ENCODE data around the gene VHLL.

The VHLL gene

DNA sequence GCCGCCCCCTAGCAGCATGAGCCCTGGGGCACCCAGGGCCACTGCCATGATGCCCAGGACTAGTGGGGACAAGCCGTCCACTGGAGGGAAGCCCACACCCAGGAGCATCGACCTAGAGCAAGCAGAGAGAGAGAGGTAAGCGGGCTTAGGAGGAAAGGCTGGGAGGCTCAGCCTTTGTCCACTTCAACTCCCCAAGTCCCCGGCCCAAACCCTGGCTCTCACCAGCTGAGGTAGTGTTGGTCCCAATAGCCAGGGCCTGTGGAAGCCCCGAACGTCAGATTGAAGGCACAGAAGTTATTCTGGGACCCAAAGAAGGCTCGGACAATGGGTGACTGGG lies 6.0 kb downstream of the VHLL start:
- intact Hi-C loops (cut with DNase I), result loop anchor here (10.0 kb wide), 1 partner anchor 58 kb away; no protein-coding TSS in a partner anchor
- DNase-seq, result peak in 1 of 10 donors; percentile 22

DNA sequence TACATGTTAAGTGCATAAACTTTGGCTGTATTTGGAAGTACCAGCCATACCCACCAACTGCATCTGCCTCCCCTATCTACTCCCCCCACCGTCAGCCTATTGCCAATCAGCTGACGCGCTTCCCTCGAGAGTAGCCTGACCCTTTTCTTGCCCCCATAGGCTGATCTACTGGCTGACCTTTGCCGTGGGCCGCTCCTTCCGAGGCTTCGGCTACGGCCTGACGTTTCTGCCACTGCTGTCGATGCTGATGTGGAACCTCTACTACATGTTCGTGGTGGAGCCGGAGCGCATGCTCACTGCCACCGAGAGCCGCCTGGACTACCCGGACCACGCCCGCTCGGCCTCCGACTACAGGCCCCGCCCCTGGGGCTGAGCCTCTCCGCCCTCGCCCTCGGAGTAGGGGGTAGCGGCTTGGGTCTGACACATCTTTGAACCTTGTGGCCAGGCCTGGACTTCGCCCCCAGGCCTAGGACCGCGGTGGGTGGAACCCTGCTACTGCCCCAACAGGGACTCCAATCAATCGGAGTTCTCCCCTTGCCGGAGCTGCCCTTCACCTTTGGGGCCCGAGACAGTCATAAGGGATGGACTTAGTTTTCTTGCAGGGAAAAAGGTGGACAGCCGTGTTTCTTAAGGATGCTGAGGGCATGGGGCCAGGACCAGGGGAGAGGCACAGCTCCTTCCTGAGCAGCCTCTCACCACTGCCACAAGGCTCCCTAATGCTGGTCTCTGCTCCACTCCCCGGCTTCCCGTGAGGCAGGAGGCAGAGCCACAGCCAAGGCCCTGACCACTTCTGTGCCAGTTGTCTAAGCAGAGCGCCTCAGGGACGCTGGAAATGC lies 7.7 kb downstream of the VHLL start:
- intact Hi-C loops (cut with DNase I), result loop anchor here (10.0 kb wide), 1 partner anchor 57 kb away; no protein-coding TSS in a partner anchor
- peak; percentile 74 to 98 (median 84) for DNase-seq

DNA sequence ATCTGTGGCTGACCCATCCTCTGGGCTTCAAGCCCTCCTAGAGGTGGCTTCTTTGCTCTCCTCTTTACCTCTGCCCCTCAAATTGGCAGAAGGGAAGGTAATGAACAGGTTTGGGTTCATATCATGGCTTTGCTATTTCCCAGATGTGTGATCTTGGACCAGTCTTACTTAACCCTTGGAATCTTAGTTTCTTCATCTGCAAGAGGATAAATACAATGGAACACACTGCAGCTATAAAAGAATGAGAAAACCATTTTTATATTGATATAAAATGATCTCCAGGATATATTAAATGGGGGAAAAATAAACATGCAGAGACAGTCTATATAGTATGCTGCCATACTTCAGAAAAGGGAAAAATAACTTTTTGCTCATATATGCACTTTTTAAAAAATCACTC lies 9.2 kb downstream of the VHLL start:
- intact Hi-C loops (cut with DNase I), result loop anchor here (10.0 kb wide), 1 partner anchor 55 kb away; no protein-coding TSS in a partner anchor
- no peak for DNase-seq

DNA sequence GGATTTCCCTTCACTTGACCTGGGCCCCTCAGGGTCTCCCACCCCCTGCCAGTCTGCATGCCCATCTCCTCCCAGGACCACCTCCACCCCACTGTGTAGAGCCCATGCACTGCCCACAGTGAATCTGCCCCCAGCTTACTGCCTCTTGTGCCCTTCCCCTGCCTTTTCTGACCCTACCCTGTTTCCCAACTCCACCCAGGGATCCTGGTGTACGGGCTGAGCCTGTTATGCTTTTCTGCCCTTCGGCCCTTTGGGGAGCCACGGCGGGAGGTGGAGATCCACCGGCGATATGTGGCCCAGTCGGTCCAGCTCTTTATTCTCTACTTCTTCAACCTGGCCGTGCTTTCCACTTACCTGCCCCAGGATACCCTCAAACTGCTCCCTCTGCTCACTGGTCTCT lies 13.0 kb downstream of the VHLL start:
- peak in 2 of 10 donors; percentile 43 to 67 for DNase-seq

DNA sequence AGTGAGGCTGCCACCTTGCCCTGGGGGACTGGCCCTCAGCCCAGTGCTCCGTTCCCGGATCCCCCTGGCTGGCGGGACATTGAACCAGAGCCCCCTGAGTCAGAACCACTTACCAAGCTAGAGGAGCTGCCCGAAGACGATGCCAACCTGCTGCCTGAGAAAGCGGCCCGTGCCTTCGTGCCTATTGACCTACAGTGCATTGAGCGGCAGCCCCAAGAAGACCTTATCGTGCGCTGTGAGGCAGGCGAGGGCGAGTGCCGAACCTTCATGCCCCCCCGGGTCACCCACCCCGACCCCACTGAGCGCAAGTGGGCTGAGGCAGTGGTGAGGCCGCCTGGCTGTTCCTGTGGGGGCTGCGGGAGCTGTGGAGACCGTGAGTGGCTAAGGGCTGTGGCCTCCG lies 13.7 kb downstream of the VHLL start:
- intact Hi-C loops (cut with DNase I), result no loop called here
- peak in 2 of 10 donors; percentile 59 to 75 for DNase-seq

More for the DNA sequence above, 13.0 kb downstream of the VHLL start:
- intact Hi-C loops (cut with DNase I), result no loop called here

DNA sequence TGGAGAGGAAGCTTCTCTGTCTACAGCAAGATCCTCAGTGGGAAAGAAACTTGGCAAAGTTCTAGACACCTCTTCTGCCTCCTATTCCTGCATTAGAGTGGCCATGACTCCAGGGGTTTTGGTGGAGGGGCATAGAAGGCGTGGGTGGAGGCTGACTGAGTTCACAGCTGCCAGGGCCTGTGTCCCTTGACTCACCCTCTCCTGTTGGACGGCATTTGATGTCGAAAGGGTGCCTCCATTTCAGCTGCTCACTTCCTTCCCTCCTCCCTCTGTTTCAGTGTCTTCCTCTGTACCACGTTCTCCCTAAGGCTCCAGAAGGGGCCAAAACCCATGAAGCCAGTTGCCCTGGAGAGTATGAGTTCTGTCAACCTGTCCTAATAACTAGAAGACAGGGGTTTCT lies 14.3 kb downstream of the VHLL start:
- intact Hi-C loops (cut with DNase I), result no loop called here

DNA sequence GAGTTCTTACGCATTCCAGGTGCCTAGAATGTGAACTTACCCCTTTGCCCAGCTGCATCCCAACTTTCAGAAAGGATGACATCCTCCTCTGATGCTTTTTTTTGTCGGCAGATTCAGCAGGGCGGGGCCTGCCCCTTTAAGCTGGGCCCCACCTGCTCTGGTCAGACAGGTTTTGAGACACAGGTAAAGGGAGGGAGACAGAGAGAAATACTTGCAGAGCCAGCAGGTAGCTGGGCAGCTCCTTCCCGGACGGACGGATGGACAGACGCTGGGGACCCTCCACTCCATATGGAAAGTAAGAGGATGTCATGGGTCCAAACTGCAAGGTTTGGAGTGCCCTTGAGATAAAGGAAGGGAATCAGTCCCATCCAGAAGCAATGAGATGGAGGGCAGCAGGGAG lies 15.0 kb downstream of the VHLL start, which contains the start of gene TMEM79:
Gene TMEM79, plus strand, starts transcription at position 214 of the 400 bp plus-strand sequence. CDS start 902 bp downstream, outside the sequence.
- peak in 2 of 10 donors; percentile 30 to 44 for DNase-seq
- intact Hi-C loops (cut with DNase I), result no loop called here

More for the DNA sequence above, 14.3 kb downstream of the VHLL start:
- peak in 2 of 10 donors; percentile 5 to 21 for DNase-seq

DNA sequence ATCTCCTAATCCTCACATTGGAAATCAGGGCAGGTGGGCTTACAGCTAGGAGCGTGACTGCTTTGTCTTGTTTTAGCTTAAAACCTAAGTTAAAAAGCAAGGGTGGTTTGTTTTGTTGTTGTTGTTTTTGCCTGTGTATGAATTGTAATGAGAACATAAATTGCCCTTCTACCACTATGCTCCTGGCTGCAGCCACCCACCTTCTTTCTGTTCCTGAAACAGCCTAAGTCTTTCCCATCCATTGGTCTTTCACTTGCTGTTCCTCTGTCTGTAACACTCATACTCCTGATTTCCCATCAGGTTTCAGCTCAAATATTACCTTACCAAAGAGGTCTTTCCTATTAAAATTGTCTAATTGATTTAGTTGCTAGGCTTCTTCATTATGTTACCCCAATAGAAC lies 15.6 kb downstream of the VHLL start:
- no peak for DNase-seq
- intact Hi-C loops (cut with DNase I), result no loop called here

DNA sequence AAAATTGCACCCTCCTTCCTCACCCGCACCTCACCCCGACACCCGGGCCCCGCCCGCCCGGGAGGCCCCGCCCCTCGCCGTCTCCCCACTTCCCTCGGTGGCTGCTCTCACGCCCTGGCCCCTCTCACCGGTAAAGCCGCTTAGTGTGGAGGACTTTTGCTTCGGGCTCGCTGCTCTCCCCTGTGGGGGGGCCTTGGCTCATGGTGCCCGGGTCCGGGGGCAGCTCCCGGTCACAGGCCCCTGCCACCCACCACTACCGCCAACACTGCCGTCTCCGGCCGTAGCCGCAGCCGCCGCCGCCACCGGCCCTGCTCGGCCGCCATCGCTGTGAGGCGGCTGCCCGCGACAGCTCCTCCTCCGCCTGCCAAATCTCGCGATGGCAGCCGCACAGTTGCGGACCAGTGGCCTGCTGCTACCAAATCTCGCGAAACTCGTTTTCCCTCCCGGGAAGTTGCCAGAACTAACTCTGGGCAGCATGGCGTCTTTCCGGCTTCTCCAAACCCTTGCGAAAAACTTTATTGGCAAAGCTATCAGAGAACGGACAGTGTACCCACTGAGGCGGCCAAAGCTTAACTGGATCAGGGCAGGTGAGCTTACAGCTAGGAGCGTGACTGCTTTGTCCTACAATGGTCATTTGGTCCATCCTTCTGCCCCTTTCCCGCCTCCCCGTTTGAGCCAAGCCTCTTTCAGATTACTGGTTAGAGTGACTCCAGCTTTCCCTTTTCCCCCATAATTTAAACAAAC lies 16.5 kb downstream of the VHLL start, which contains the start of gene SMG5:
Gene SMG5, minus strand, starts transcription at position 347 of the 744 bp plus-strand sequence. Its CDS starts 145 bp downstream, at position 202.
- intact Hi-C loops (cut with DNase I), result no loop called here
- peak; percentile 92 to 99 (median 93) for DNase-seq

DNA sequence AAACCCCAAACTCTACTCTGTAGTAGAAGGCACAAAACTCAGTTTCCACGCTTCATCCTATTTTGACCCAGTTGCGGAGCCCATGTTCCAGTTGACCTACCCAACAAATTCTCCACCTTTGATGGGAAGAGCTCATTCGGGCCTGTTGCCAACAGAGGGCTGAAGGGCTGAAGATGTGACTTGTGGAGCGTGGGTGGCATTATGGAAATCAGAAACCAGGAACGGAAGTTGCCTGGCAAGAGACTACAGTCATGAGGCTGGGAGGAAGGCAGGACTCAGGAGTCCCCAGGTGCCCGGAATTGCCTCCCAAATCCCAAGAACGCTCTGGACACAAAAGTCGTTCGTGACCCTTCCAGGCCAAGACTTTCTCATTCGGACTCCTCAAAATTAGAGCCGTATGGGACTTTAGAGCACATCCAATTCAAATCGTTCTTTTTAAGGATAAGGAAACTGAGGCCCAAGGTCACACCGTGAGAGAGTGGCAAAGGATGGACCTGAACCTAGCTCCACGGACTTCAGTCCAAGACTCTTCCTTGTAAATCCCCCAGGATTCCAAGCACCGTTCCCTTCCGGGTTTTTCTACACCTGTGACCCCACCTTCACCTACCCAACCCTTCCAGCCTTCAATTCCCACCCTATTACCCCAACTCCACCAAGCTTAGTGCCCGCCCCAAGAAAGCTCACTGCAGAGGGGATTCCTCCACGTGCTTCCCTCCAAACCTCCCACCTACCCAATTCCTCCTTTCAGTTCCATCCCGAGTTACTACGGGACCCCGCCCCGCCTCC lies 17.2 kb downstream of the VHLL start:
- intact Hi-C loops (cut with DNase I), result no loop called here

DNA sequence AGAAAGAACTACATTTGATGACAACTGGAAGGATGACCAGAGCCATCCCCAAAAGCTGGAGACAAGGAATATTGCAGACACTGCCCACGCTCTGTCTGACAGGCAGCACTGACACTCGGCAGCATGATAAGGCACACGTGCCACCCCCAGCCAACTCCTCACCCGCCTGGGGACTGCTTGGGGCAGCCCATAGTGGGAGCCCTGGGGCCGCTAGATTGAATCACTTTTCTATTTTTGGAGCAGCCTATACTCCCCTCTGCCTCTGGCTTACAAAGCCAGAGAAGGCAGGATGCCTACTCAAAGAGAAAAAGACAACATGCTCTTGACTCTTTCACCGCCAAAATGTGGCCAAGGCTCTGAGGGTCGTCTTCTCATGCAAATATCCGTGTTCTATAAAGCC lies 17.8 kb downstream of the VHLL start:
- intact Hi-C loops (cut with DNase I), result no loop called here
- peak in 3 of 10 donors; percentile 42 to 85 (median 72) for DNase-seq

More for the DNA sequence above, 17.2 kb downstream of the VHLL start:
- DNase-seq, result peak in 1 of 10 donors; percentile 71

DNA sequence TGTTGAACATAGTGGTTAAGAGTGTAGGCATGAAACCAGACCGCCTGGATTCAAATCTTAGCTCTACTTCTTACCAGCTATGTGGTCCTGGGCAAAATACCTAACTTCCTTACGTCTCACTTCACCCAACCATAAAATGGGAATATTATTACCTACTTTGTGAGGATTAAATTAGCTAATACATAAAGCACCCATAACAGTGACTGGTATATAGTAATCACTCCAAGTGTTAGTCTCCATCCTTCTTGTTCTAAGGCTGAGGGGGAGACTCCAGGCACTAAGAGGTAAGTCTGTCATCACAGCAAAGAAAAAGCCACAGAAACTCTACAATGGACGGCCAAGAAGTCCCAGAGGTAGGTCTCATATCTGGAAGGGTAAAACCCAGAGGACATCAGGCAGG lies 19.3 kb downstream of the VHLL start:
- intact Hi-C loops (cut with DNase I), result no loop called here

DNA sequence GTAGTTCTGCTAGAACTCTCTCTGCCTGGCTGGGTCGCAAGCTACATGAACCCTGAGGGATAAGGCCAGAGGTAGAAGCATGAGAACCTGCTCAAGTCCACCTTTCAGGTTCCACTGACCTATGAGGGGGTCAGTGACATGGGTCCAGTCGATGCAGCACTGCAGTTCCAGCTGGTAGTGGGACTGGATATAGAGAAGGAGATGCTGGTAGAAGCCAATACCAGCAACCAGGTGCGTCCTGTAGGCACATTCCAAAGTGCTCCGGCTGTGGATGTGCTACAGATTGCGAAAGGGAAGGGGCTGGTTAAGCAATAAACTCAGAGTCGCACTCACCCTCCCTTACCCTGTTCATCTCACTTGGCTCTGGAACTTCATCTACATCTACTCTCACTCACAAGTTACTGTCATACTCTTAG lies 22.1 kb downstream of the VHLL start:
- peak in 1 of 10 donors; percentile 7 for DNase-seq
- intact Hi-C loops (cut with DNase I), result no loop called here

More for the DNA sequence above, 19.3 kb downstream of the VHLL start:
- no peak for DNase-seq

DNA sequence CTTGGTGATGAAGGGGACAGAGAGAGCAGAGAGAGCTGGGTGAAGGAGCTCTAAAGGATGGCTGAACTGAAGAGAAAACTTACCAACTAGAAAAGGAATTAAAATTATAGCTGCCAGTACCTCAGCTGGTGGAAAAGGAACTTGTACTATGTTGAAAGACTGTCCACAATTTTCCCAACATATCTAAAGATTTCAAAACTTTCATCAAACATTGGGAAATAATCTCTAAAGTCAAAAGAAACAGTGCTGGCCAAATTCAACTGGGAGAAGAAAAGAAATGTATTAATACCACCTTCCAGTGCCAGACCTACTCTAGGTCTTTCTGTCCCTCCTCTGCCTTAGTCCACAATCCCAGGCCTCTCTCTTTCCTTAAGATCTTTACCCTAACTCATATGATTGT lies 22.6 kb downstream of the VHLL start:
- peak in 1 of 10 donors; percentile 1 for DNase-seq
- intact Hi-C loops (cut with DNase I), result no loop called here

DNA sequence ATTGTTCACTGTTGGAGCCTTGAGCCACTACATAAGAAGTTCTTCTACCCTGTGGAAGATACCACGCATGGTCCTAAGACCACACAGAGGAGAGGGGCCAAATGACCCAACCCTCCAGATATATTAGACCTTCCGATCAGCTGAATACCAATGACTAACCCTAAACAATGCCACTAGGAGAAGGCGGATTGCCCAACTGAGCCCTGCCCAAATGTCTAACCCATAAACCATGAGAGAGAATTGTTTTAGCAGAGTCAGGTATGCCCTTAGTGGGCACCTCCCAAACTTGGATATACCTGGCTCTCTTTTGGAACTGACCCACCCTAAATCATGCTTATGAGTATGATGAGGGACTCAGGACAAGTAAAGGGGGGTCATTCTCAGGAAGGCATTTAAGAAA lies 28.8 kb downstream of the VHLL start:
- no peak for DNase-seq
- intact Hi-C loops (cut with DNase I), result no loop called here

DNA sequence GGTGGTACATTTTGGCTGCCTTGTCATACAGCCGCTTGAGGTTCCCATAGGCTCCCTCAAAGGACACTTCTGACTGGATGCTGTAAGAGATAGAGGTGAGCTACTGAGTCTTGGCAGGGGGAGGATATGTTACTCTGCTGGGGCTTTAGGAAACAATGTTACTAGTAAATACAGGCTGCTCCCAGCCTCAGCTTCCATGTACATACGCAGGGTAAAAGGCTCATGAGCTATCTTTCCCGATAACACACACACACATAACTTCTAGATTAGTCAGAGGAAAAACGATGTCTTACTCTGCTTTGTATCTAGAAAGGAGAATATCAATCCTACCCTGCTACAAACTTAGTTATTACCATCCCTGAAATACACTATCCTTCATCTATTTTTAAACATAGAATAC lies 30.8 kb downstream of the VHLL start:
- no peak for DNase-seq
- intact Hi-C loops (cut with DNase I), result no loop called here

DNA sequence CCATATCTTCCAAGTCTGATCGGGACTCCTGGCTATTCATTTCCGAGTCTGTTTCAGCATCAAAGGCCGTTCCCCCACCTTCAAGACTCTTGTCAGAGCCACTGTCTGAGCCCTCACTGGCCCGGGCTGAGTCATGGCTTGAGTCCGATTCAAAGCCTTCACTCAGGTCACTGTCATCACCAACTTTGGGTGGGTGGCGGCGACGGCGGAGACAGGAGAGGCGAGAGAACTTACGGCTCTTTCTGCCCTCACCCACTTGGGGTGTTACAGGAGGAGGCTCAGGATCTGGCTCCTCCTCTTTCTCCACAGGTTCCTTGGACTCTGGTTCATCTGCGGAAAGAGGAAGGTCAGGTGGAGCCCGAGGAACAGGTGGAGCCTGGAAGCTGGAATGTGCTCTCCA lies 33.1 kb downstream of the VHLL start:
- intact Hi-C loops (cut with DNase I), result no loop called here
- peak in 1 of 10 donors; percentile 75 for DNase-seq

DNA sequence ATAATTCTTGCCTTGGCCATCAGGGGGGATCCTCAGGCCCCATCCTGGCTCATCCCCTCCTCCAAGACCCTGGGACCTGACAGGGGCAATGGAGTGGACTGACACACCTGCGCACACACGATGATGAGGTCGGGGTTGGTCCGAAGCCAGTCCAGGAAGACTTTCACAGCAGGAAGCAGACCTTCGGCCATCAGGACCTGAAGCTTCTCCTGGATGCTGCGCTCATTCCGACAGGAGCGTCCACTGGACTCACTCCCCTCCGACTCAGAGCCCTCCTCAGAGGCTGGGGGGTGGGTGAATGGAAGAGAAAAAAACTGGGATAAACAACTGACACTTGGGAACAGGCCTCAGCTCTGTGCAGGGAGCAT lies 35.8 kb downstream of the VHLL start:
- intact Hi-C loops (cut with DNase I), result no loop called here
- DNase-seq, result peak in 2 of 10 donors; percentile 23 to 61

DNA sequence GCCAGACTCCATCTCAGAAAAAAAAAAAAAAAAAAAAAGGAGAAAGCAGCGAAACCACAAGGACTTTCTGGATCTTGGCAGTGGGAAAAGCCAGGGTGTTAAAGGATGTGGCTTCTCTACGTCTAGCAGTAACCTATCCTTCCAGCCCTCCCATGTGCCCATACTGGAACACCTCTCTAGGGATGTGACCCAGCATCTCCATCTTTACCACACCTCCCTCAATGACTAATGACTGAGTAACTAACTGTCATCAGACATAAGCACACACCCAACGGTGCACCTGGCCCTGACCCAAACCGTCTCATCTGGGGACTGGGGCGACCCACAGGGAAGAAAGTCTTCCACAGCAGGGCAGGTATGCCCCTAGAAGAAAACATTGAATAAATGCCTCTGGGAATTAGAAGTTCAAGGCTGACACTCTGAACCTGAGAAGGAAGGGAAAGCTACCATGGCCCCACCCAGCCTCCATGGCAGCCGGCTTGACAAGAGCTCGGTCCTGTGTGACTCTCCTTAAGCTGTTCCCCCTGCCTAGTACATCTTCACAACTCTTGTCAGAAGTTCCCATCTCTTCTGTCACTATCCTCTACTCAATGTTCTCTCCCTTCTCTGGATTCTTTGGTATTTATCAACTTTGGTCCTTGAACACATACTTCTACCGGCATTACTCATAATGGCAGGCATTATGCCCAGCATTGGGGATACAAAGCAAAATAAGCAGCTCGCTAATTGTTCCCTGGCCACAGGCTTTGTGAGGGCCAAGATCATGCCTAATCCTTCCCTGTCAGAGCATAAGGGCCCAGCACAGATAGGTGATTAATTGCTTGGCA lies 36.4 kb downstream of the VHLL start:
- DNase-seq, result peak in 1 of 10 donors; percentile 51
- intact Hi-C loops (cut with DNase I), result no loop called here
